ENCODE measurements around the gene TRPV6. TPM values are rescaled to one million over a fixed set of nuclear protein-coding genes. Genes with fewer than 3 reads are reported as not detected.

Gene TRPV6
- total and polyA plus RNA-seq, 2 donors (not counting 1 experiment from before 2014, with no cell fraction given) = not detected

DNA sequence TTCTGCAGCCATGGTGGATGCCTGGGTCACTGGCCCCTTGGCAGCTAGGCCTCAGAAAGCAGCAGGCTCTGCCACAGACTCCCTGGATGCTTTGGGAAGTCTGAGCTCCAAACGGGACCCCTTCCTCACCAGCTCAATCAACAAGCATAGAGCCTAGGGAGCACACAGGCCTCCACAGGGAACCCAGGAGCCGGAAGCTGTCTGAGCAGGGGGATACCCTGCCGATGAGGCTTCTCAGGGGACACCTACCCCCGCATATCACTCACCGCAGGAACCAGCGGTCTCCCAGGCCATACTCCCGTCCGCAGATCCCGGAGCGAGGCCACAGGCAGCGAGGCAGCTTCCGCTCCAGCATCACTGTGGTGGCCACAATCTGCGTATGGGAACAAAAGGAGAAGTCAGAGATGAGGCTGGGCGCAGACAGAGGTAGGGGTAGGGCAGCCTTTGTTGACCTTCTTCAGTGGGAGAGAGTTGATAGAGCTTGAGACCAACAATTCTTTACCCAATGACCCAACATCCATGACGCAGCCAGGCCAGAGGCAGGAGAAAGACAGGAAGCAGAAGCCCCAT lies 13.4 kb downstream of the TRPV6 start:
- H3K4me3 ChIP-seq (replicated peaks in 1 of 4; ENCODE audit: control extremely low read depth in 1 of 4, insufficient read depth in 1 of 4, low read depth in 3 of 4, low read length in 4 of 4) = no peak overlapping the region
- H3K4me2 ChIP-seq (ENCODE audit: extremely low read depth, insufficient read depth, low read length) = no peak overlapping the region
- TF ChIP-seq, protein P1, sequence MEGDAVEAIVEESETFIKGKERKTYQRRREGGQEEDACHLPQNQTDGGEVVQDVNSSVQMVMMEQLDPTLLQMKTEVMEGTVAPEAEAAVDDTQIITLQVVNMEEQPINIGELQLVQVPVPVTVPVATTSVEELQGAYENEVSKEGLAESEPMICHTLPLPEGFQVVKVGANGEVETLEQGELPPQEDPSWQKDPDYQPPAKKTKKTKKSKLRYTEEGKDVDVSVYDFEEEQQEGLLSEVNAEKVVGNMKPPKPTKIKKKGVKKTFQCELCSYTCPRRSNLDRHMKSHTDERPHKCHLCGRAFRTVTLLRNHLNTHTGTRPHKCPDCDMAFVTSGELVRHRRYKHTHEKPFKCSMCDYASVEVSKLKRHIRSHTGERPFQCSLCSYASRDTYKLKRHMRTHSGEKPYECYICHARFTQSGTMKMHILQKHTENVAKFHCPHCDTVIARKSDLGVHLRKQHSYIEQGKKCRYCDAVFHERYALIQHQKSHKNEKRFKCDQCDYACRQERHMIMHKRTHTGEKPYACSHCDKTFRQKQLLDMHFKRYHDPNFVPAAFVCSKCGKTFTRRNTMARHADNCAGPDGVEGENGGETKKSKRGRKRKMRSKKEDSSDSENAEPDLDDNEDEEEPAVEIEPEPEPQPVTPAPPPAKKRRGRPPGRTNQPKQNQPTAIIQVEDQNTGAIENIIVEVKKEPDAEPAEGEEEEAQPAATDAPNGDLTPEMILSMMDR (conservative IDR thresholded peaks at IDR 0.05 in 1 of 2, IDR thresholded peaks at IDR 0.05 in 1 of 2; ENCODE audit: low read depth in 1 of 2, low read length in 2 of 2) = no peak
- TF ChIP-seq EZH2 (IDR thresholded peaks at IDR 0.05; ENCODE audit: low read length, missing control alignments) = no peak
- no peak overlapping the region for H2AFZ ChIP-seq (ENCODE audit: low read length)
- H3K79me2 ChIP-seq (ENCODE audit: control insufficient read depth, insufficient read depth, low read length) = no peaks in the 10 kb centered on the region
- H3K9me3 ChIP-seq (ENCODE audit: control insufficient read depth, insufficient read depth, low read depth, low read length) = no peaks in the 10 kb centered on the region
- no peak overlapping the region for H3K9ac ChIP-seq (ENCODE audit: insufficient read depth, low read length)
- no peaks in the 10 kb centered on the region for H3K4me1 ChIP-seq (ENCODE audit: control insufficient read depth, extremely low read depth, insufficient read depth, low read length)
- no peaks in the 10 kb centered on the region for H4K20me1 ChIP-seq (ENCODE audit: control insufficient read depth, extremely low read depth, insufficient read depth, low read length)
- no peak for DNase-seq (ENCODE audit: low read depth in 2 of 2)
- H3K27me3 ChIP-seq (ENCODE audit: control insufficient read depth, insufficient read depth, low read length) = no peaks in the 10 kb centered on the region
- H3K27ac ChIP-seq (ENCODE audit: insufficient read depth, low read length) = no peak overlapping the region
- no peaks in the 10 kb centered on the region for H3K36me3 ChIP-seq (ENCODE audit: control insufficient read depth, insufficient read depth, low read length)

GRCh38 chr7:142871260-142872105 lies 14.1 kb downstream of the TRPV6 start:
- Histone ChIP-seq H3K36me3 (ENCODE audit: control insufficient read depth, insufficient read depth, low read length) (no peaks in the 10 kb centered on the region), H3K27me3 (ENCODE audit: control insufficient read depth, insufficient read depth, low read length) (no peaks in the 10 kb centered on the region), H3K4me2 (ENCODE audit: extremely low read depth, insufficient read depth, low read length) (no peak overlapping the region), H3K4me1 (ENCODE audit: control insufficient read depth, extremely low read depth, insufficient read depth, low read length) (no peaks in the 10 kb centered on the region), H3K27ac (ENCODE audit: insufficient read depth, low read length) (no peak overlapping the region), H3K9ac (ENCODE audit: insufficient read depth, low read length) (no peak overlapping the region), H3K79me2 (ENCODE audit: control insufficient read depth, insufficient read depth, low read length) (no peaks in the 10 kb centered on the region), H4K20me1 (ENCODE audit: control insufficient read depth, extremely low read depth, insufficient read depth, low read length) (no peaks in the 10 kb centered on the region), H3K9me3 (ENCODE audit: control insufficient read depth, insufficient read depth, low read depth, low read length) (no peaks in the 10 kb centered on the region), H3K4me3 (replicated peaks in 1 of 4; ENCODE audit: control extremely low read depth in 1 of 4, insufficient read depth in 1 of 4, low read depth in 3 of 4, low read length in 4 of 4) (no peak overlapping the region), H2AFZ (ENCODE audit: low read length) (no peak overlapping the region)
- TF ChIP-seq, protein P1 (conservative IDR thresholded peaks at IDR 0.05 in 1 of 2, IDR thresholded peaks at IDR 0.05 in 1 of 2; ENCODE audit: low read depth in 1 of 2, low read length in 2 of 2) = no peak
- DNase-seq (ENCODE audit: low read depth in 2 of 2) = no peak

DNA sequence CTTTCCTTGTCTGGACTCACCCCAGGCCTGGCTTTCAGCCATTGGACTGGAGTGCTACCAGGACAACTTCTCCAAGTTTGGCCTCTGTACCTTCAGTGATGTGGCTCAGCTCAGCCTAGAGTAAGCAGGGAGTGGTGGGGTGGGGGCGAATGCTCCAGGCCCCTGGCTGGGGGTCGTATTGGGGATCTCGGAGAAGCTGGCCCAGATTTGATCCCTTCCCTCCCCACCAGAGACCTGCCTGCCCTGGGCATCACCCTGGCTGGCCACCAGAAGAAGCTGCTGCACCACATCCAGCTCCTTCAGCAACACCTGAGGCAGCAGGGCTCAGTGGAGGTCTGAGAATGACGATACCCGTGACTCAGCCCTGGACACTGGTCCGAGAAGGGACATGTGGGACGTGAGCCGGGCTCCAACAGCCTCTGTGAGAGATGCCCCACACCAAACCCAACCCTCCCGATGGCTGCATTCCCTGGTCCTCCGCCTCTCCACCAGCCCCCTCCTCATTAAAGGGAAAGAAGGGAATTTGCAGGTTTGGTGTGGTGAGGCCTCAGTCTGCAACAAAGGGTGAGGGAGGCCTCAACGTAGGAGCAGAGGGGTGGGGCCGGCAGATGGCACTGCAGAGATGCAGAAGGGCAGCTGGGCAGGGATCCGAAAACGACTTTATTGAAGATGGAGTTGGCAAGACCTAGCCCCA lies 14.8 kb downstream of the TRPV6 start:
- Histone ChIP-seq H3K36me3 (ENCODE audit: control insufficient read depth, insufficient read depth, low read length) (no peaks in the 10 kb centered on the region), H3K9ac (ENCODE audit: insufficient read depth, low read length) (no peak overlapping the region), H3K9me3 (ENCODE audit: control insufficient read depth, insufficient read depth, low read depth, low read length) (no peaks in the 10 kb centered on the region), H3K79me2 (ENCODE audit: control insufficient read depth, insufficient read depth, low read length) (no peaks in the 10 kb centered on the region), H4K20me1 (ENCODE audit: control insufficient read depth, extremely low read depth, insufficient read depth, low read length) (no peaks in the 10 kb centered on the region), H3K4me1 (ENCODE audit: control insufficient read depth, extremely low read depth, insufficient read depth, low read length) (no peaks in the 10 kb centered on the region), H3K4me2 (ENCODE audit: extremely low read depth, insufficient read depth, low read length) (no peak overlapping the region), H3K27me3 (ENCODE audit: control insufficient read depth, insufficient read depth, low read length) (no peaks in the 10 kb centered on the region), H3K4me3 (replicated peaks in 1 of 4; ENCODE audit: control extremely low read depth in 1 of 4, insufficient read depth in 1 of 4, low read depth in 3 of 4, low read length in 4 of 4) (no peak overlapping the region), H3K27ac (ENCODE audit: insufficient read depth, low read length) (no peak overlapping the region), H2AFZ (ENCODE audit: low read length) (no peak overlapping the region)
- TF ChIP-seq EZH2 (IDR thresholded peaks at IDR 0.05; ENCODE audit: low read length, missing control alignments) = no peak
- TF ChIP-seq, protein P1 (conservative IDR thresholded peaks at IDR 0.05 in 1 of 2, IDR thresholded peaks at IDR 0.05 in 1 of 2; ENCODE audit: low read depth in 1 of 2, low read length in 2 of 2) = no peak
- DNase-seq (ENCODE audit: low read depth in 2 of 2) = no peak

All from fibroblast of lung (primary cell).